Ovary (tissue), 3 donors: ENCODE measurements around the gene LPO.

Source experiments
- CTCF ChIP-seq, 3 donors: fragments of 450-650 bp in 2 of 3; fragments of 200-600 bp in 1 of 3; IDR thresholded peaks; one replicate each; pipeline versions ENCODE4 v1.5.1 to v1.8.0; 2016 to 2022; ENCODE audit warnings: antibody characterized with exemption in 3 of 3, mild to moderate bottlenecking in 1 of 3
- EP300 ChIP-seq: sonication (generic); formaldehyde crosslinking; IDR thresholded peaks from one replicate; pipeline ENCODE4 v1.6.1; 2017; ENCODE audit warnings: antibody characterized with exemption
- POLR2A ChIP-seq: fragments of 450-650 bp; IDR thresholded peaks from one replicate; pipeline ENCODE4 v1.6.1; 2017; ENCODE audit warnings: antibody characterized with exemption, mild to moderate bottlenecking, moderate library complexity
- donor health status: DM: no; HTN: no; CAD: no.

GRCh38 chr17:58252141-58252540, 13.8 kb downstream of the LPO start:
- TF ChIP-seq EP300, result no peak
- TF ChIP-seq CTCF (IDR thresholded peaks at IDR 0.05), result no peak
- no peak for TF ChIP-seq POLR2A
